GM21717 (cell line): Measurements from ENCODE around the gene CACNG1.
"Not testable (repeated sequence)": the region's sequence is repeated elsewhere in the genome, so short reads cannot be mapped to it uniquely, and the experiment has no call there.

Experiments used
- ATAC-seq: cut with Tn5 transposase; IDR thresholded peaks from one replicate; pipeline ENCODE4 v1.9.1; 2021; ENCODE audit warnings: mild to moderate bottlenecking, moderate library complexity; ENCODE audit not compliant: unreplicated experiment

The CACNG1 gene

DNA sequence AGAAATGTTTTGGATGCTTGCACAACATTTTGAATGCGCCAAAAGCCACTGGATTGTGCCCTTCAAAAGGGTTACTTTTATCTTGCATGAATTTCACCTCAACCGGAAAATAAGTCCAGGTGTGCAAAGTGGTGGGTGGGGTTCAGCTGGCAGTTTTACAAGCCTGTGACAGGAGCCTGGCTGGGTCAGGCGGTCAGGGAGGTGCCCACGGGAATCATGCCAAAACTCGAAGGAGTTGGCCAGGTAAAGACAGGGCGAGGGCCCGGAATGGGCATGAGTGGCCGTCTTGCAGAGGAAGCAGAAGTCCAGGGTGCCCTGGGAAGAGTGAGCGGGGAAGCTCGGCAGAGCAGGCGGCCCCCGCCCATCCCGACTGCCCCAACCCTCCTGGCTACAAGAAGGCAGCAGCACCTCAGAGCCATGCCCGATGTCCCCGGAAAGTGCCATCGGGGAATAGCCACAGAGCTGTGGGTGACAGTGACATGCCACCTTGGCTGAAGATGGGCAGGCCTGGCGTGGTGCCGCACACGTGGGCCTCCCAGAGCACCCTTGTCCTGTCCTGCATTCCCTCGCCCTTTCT is 19.1 kb upstream of the CACNG1 start:
- ATAC-seq = no peak

DNA sequence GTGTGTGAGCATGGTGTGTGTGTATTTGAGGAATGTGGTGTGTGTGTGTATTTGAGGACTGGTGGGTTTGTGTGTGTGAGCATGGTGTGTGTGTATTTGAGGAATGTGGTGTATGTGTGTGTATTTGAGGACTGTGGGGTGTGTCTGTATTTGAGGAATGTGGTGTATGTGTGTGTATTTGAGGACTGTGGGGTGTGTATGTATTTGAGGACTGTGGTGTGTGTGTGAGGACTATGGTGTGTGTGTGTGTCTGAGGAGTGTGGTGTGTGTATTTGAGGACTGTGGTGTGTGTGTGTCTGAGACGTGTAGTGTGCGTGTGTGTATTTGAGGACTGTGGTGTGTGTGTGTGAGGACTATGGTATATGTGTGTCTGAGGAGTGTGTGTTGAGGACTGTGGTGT is 18.0 kb upstream of the CACNG1 start:
- no peak for ATAC-seq

DNA sequence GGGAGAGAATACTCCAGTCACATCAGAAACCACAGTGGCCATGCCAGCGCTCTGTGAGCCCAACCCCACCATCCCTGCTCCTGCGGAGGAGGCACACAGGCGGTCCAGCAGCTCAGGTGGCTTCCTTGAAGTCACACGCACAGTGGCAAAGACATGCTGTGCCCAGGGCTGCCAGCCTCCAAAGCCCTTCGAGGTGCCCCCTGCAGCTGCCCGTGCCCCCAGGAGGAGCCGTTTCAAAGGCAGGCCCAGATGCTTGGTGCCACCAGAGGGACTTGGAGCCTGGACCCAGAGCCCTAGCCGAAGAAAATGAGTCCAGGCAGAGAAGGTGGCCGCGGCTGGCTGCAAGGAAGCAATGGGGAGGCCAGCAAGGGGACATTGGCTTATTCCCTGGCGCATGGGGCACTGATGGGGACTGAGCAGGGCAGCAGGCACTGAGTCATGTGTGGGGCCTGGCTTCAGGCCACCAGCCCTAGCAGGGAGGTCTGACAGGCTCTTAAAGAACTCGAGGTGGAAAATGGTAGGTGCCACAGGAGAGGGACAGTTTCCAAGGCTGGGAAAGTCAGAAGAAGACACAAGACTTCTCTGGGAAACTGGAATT is 17.2 kb upstream of the CACNG1 start:
- no peak for ATAC-seq

DNA sequence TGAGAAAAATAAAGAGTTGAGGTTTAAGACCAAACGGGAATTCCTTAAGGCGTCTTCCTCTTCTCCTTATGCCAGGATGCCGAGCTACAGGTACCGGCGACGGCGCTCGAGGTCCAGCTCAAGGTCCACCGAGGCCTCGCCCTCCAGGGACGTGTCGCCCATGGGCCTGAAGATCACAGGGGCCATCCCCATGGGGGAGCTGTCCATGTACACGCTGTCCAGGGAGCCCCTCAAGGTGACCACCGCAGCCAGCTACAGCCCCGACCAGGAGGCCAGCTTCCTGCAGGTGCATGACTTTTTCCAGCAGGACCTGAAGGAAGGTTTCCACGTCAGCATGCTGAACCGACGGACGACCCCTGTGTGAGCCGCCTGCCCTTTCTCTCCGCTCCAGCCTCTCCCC is 13.7 kb upstream of the CACNG1 start:
- no peak for ATAC-seq

DNA sequence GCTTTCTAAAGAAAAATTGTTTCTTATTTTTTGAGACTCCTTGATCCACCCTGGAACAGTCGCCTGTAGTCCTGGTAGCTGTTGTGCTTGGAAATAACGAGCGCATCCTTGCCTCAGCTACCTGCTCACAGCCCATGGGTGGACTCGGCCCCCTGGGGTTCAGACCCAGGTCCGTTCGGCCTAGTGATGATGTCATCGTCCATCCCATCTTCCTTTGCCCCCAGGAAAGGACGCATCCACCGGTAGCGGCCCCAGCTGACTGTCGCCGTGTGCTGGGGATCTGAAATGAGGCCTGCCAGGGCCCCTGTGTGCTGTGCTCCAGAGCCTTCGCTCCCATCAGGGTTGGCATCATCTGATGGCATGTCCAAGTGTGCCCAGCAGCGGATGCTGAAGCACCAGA is 12.0 kb upstream of the CACNG1 start:
- ATAC-seq = no peak

DNA sequence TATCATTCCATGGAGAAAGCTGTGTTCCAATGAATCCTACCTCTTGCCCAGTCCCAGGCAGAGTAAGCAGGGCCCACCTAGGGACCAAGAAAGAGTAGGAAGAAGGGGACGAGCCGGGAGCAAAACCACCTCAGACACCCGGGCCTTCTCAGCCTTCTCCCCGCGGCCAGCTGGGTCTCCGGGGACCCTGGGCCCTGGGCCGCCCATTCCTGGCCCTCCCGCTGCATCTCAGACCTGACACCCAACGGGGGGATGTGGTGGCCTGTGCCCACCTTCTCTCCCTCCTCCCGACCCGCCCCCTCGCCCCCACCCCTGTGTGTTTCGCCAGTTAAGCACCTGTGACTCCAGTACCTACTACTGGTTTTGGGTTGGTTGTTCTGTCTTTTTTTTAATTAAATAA is 11.4 kb upstream of the CACNG1 start:
- no peak for ATAC-seq

DNA sequence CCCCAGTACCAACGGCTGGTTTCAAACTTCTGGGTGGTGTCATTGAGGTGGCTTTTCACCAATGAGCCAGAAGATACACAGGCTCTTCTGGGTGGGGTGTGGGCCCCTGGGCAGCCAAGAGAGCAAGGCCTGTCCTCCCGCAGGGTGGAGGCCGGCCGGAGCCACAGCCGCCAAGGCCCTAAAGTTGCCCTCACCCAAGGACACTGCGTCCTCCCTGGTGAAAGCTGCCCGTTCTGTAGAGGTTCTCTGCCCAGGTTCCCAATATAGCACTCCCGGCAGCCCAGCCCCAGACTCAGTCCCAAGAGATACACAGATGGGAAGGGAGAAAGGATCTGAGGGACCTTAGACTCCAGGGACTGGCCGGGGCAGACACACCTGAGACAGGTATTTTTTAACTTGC is 10.7 kb upstream of the CACNG1 start:
- no peak for ATAC-seq

DNA sequence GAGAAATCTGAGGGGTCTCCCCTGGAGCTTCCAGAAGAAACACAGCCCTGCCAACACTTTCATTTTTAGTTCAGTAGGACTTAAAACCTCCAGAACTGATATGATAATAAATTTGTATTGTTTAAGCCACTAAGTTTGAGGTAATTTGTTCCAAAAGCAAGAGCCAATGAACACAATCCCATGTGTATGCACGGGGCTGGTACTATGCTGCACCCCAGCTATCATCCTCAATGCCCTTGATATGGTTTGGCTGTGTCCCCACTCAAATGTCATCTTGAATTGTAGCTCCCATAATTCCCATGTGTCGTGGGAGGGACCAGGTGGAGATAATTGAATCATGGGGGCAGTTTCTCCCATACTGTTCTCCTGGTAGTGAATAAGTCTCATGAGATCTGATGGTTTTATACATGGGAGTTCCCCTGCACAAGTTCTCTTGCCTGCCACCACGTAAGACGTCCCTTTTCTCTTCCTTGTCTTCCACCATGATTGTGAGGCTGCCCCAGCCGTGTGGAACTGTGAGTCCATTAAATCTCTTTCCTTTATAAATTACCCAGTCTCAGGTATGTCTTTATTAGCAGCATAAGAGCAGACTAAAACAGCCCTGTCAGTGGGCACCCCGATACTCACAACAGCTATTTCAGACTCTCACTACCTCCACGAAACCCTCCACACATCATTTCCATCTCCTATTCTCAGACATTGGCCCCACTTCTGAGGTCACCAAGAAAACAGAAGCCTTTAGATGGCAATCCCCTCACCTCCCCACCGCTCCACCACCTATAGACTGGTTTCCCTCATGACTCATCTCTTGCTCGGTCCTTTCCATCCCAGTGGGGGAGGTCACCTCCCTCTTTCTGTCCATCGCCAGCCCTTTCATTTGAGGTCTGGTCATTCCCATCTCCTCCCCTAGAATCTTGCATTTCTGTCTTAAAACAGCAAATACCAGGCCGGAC is 8.9 kb upstream of the CACNG1 start:
- peak; percentile 86 for ATAC-seq

DNA sequence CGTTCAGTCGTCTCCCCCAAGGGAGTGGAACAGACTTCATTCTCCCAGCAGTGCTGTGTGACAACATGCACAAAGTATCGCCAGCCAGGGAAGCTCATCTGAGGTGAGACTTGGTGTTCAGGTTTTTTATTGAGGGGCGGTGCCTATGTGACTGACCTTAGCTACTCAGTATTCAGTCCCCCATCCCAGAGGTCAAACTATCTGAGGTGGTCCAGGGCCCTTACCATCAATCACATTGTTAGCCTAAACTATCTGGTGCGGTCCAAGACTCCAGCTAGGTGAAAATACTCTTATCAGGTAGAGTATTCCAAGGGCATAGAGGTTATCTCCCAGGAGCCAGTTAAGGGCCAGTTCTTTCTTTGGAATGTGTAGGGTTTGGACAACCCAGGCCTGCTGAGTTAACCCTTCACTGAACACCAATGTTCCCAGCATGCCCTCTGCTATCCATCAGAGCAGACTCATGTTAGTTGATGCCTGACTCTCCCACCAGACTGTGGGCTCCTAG is 5.4 kb upstream of the CACNG1 start:
- ATAC-seq = no peak

DNA sequence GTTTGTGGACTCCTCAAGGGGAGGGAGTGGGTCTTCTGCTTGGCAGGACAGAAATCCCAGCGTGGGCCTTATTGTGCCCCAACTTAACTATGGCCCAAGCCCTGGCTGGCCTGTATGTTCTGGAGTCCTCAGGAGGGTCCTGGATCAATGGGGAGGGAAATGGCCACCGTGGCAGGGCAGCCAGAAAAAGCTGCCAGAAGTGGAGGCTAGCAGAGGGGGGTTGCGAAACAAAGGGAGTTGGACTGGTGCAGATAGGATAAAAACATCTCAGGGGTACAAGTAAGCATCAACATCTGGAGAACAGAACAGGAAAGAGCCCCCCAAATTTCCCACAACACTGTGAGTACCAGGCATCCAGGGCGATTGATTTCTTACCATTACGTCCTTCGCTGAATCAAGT is 3.7 kb upstream of the CACNG1 start:
- ATAC-seq = no peak

DNA sequence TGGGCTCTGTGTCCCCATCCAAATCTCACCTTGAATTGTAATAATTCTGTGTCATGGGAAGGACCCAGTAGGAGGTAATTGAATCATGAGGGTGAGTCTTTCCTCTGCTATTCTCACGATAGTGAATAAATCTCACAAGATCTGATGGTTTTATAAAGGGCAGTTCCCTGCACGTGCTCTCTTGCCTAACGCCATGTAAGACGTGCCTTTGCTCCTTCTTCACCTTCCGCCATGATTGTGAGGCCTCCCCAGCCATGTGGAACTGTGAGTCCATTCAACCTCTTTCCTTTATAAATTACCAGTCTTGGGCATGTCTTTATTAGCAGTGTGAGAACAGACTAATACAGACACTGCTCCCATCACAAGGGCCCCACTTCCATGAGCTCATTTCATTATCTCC is 3.2 kb upstream of the CACNG1 start:
- ATAC-seq = not testable (repeated sequence)

DNA sequence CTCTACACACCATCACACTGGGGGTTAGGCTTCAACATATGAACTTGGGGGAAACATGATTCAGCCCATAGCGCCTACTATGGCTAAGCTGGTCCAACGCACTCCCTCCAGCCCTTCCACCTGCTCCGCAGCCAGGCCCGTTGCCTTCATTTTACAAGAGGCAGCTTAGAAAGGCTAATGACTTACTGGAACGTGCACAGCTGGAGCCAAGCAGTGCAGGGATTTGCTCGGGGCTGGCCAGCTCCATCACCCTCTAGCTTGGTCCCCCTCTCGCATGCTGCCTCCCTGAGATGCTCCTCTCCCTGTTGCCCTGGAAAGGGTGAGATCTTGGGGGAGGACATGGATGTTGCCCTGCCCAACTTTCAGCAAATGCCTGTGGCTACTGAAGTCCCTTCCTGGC is 2.8 kb upstream of the CACNG1 start:
- no peak for ATAC-seq

DNA sequence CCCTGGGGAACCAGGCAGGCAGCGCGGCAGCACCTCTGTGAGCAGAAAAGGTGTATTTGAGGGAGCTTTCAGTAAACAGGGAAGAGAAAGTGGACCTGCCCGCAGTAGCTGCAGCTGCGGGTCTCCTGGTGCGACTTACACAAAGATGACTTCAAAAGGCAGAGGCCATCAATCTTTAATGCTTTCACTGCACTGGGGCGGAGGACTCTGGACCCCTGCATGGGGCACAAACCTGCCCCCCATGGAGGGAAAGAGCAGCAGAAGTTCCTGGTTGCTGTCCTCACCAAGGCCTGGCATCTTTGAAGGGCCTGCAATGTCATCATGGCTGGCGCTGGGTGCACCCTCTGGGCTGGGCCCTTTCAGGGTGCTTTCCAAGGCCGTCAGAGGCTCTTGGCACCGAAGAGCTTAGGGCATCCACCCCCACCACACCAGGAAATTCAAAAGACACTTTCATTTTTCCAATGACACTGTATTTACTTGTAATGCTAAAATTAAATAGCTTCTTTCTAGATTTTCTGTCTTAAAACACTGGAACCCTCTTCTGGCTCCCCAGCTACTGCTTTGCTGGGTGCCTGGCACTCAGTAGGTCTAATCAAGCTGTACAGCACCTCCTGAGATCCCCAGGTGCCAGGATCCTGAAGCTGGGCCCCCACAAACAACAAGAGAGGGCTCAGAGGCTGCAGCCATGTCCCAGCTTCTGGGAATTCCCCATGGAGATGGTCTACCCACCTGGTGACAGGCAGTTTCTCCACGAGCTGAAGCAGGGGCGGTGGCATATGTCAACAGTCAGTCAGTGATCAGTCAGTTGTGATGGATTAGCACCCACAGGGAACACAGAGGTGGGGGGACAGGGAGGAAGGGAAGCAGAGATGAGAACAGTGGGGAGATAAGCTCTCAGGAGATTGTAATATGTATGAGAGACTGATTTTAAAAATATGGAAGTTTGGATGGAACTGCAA is 2.1 kb upstream of the CACNG1 start:
- ATAC-seq = no peak

DNA sequence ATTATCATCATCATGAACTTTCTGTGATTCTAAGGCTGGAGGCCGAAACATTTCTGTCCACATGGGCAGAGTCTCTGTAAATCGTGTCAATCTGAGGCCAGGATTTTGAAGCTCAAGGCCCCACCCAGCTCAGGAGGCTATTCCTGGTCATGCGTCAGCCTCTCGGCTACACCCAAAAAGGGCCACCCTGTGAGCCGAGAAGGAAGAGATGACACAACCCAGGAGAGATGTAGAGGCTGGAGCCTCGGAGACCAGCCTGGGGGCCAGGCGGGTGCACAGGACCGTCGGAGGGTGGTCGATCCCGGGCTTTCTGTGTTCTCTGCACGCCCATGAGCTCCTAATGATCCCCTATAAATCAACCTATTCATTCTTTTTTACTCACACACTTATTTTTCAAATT is 1.1 kb upstream of the CACNG1 start:
- no peak for ATAC-seq

DNA sequence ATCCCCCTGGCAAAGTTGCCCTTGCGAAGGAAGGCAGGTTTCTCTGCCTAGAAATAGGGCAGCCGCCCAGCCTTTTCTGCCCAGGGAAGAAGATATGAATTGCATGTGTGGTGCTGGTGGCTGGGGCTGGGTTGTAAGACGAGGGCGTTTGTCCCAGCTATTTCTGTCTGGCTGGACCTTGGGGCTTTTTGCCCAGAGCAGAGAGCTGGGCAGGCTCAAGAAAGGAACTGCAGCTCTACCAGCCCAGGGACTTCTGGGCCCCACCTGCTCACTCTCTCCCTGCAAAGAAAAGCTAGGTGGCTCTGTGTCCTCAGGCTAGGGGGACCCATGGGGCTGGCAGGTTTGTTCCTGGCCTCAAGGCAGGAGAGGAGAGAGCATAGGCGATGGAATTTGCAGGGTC is 586 bp downstream of the CACNG1 start:
- ATAC-seq = no peak

DNA sequence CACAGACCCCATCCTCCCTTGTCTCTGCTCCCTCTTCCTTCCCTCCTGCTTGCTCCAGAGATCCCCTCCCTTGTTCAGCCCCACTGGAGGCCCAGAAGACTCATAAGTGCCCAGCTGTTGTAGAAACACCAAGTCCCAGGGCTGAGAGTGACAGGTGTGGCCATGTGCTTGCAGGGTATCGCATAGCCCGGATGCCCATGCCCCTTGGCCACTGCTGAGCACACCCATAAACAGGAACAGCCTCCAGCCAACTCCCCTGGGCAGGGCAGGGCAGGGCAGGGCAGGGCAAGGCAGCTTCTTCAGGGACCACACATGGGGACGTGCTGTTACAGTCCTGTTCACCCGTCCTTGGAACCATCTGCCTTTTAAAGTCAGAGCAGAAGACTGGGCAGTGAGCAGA is 2.0 kb downstream of the CACNG1 start:
- ATAC-seq = no peak

DNA sequence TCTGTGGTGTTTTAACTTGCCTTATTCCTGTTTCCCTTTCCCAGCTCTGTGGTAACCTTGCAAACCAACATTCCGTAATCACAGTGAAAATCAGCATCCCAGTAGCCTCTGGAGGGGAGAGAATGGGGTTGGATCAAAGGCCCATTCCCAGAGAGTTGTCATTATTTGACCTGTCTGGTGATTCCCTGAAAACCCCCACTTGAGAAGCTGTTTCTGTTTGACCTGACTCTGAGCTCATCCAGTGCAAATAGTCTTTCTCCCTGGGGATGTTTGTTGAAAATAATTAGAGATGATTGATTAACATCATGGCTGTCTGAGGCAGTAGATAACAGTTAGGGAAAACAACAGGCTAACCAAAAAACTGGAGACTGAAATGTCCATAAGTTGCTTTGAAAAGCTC is 3.0 kb downstream of the CACNG1 start:
- no peak for ATAC-seq

DNA sequence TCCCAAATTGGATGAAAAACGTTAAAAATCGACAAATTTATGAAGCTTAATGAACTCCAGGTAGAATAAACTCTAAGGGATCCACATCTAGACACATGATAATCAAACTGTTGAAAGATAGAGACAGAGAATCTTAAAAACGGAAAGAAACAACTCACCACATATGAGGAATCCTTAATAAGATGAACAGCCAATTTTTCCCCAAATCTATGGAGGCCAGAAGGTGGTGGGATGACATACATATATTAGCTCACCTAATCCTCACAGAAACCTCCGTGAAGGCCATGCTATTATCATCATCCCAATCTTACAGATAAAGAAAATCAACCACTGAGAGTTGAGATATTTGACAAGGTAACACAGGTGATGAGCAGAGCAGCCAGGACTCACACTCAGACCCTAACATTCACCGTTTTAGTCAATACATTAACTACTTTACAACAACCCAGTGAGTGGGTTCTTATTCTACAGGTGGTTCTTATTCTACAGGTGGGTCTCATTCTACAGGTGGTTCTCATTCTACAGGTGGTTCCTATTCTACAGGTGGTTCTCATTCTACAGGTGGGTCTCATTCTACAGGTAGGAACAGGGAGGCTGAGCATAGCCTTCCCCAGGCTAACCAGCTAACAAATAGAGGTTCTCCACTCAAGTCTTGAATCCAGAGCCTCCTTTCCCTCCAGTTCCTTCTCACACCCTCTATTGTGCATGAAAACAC is 4.8 kb downstream of the CACNG1 start:
- no peak for ATAC-seq

DNA sequence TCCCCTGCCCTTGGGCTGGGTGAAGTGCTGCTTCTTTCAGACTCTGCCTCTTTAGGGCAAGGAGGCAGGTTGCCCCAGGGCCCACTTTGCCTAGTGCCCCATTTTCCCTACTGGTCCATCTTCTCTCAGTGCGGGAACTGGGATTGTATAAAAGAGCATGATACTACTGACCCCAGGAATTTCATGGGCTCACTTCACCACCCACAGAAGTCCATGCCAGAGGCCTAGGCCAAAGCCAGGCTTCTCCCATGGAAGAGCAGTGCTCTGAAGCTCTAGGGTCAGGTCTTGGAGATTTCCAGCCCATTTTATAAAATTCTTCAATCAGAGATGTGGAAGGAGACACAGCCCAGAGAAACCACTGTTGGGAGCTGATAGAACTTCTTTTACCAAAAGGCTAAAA is 5.7 kb downstream of the CACNG1 start:
- ATAC-seq = no peak

DNA sequence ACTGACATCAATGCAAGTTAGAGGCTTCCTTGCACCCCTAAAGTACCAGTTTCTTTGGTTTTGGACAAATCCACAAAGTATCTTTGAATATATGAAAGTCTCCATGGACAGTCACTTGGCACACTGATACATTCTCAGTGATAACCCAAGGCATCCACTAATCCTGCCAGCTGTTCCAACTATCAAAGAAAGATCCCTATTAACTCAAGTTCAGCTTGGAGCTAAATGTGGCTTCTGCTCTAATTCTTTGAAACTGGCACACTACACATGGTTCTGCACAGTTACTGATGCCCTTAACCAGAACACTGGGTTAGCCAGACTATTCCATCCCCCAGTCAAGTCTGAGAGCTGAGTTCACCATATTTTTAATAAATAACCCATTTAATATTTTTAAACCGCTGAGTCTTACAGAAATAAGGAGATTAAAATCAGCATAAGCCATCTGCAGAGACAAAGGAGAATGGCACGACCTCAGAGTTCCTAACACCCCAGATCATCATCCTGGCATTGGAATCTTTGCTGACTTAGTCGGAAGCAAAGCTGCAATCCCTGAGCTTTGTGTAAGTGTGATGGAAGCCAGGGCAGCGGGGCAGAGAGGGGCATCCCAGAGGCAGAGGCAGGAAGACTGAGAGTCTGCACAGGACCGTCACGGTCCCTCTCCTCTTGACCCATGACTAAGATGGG is 6.3 kb downstream of the CACNG1 start:
- ATAC-seq = no peak
